Measurements from ENCODE around the gene SLFN5.

- TF ChIP-seq, protein P1, sequence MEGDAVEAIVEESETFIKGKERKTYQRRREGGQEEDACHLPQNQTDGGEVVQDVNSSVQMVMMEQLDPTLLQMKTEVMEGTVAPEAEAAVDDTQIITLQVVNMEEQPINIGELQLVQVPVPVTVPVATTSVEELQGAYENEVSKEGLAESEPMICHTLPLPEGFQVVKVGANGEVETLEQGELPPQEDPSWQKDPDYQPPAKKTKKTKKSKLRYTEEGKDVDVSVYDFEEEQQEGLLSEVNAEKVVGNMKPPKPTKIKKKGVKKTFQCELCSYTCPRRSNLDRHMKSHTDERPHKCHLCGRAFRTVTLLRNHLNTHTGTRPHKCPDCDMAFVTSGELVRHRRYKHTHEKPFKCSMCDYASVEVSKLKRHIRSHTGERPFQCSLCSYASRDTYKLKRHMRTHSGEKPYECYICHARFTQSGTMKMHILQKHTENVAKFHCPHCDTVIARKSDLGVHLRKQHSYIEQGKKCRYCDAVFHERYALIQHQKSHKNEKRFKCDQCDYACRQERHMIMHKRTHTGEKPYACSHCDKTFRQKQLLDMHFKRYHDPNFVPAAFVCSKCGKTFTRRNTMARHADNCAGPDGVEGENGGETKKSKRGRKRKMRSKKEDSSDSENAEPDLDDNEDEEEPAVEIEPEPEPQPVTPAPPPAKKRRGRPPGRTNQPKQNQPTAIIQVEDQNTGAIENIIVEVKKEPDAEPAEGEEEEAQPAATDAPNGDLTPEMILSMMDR (IDR thresholded peaks at IDR 0.05): no peak
- TF ChIP-seq EZH2 (IDR thresholded peaks at IDR 0.05; ENCODE audit: borderline replicate concordance, insufficient read depth, low read depth, low read length, poor library complexity, severe bottlenecking): no peak
Observed at GRCh38 chr17:35236821-35237220, 6.1 kb upstream of the SLFN5 start.
